ENCODE data around the gene KRTAP5-2.
"Not testable (repeated sequence)": the region's sequence is repeated elsewhere in the genome, so short reads cannot be mapped to it uniquely, and the experiment has no call there.

The KRTAP5-2 gene

DNA sequence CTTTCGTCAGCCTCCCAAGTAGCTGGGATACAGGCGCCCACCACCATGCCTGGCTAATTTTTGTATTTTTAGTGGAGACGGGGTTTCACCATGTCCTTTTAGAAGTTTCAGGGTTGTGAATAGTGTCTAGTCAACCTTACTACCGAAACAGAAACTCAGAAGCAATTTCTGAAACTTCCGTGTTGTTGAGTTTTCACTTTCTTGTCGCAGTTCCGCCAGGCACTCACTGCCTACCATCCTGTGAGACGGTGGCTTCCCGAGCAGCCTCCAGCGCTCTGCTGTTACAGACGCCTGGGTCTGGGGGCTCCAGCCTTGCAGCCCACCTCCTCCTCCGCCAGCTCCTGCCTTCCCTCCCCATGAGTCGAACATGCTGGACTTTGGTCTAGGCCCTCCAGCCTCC lies 7.8 kb upstream of the KRTAP5-2 start:
- DNase-seq (ENCODE audit: insufficient read length, low spot score) (peak; percentile 75), FAIRE-seq (peak; percentile 88)
- TF ChIP-seq SPI1 (IDR thresholded peaks at IDR 0.05; ENCODE audit: low read depth, low read length) = peak; percentile 66

DNA sequence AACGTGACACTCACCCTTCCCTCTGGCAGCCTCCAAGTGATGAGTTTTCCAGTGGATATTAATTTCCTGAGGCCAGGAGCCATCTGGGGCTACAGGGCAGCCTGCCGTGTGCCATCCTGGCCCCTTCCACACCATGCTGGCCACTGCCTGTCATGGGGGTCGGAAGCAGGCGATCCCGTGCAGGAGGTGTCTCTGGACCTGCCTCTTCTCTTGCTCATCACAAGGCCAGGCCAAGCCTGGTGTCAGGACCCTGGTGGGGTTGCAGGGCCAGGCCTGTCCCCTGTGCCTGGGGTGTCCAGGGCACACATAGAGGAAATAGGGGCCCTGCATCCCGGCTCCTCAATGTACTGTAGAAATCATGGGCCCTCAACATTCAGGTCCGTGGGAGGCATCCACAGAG lies 6.6 kb upstream of the KRTAP5-2 start:
- TF ChIP-seq POLR2A (IDR thresholded peaks at IDR 0.05; ENCODE audit: low read depth, low read length) = no peak
- DNase-seq (ENCODE audit: insufficient read length, low spot score) = no peak
- FAIRE-seq = no peak

DNA sequence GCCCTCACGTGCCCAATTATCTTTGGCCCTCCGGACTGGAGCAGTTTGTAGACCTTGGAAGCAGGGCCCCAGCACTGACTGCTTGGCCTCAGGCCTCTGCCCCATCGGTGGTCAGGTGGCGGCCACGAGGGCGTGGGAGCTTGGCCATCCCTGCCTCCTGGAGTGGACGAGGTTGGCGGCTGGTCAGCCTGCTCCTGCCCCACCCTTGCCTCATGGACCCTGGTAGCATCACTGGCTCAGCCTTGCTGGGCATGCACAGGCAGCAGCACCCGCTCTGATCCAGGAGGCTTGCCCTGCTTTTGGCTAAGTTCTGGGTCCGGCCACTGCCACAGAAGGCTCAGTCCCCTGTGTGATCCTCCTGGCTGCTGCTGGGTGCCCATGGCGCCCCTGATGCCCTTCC lies 6.1 kb upstream of the KRTAP5-2 start:
- DNase-seq (ENCODE audit: insufficient read length, low spot score) (no peak), FAIRE-seq (no peak)
- no peak for TF ChIP-seq SPI1 (IDR thresholded peaks at IDR 0.05; ENCODE audit: low read depth, low read length)
- no peak for TF ChIP-seq POU2F2 (IDR thresholded peaks at IDR 0.05; ENCODE audit: low read depth, low read length)
- TF ChIP-seq PAX5 (IDR thresholded peaks at IDR 0.05; ENCODE audit: insufficient read depth, low read length, severe bottlenecking) = no peak
- no peak for TF ChIP-seq POLR2AphosphoS5 (IDR thresholded peaks at IDR 0.05; ENCODE audit: low read depth, low read length)
- TF ChIP-seq POLR2A (IDR thresholded peaks at IDR 0.05; ENCODE audit: low read depth, low read length) = no peak
- no peak for TF ChIP-seq TAF1 (IDR thresholded peaks at IDR 0.05; ENCODE audit: low read depth, low read length)

GRCh38 chr11:1603629-1604028 lies 5.5 kb upstream of the KRTAP5-2 start:
- FAIRE-seq = no peak

DNA sequence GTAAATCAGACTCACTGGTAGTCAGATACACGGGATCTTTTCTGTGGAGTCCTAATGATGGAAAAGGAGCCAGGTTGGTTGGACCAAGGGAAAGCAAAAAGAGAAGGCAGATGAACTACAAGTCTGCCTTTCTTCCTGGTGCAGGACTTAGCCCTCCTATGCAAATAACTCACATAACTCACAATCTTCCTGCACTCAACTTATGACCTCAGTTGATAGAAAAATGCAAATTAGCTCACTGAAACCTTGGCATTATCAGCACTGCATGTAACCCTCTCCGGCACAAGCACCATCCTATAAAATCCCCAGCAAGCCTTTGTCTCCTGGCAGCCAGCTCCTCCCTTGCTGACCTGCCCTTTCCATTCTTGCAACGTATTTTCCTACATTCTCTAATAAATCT lies 3.6 kb upstream of the KRTAP5-2 start:
- FAIRE-seq = peak; percentile 84
- not testable (repeated sequence) for DNase-seq (ENCODE audit: insufficient read length, low spot score)

More at GRCh38 chr11:1603629-1604028, 5.5 kb upstream of the KRTAP5-2 start:
- TF ChIP-seq SPI1 (IDR thresholded peaks at IDR 0.05; ENCODE audit: low read depth, low read length) = no peak
- TF ChIP-seq POU2F2 (IDR thresholded peaks at IDR 0.05; ENCODE audit: low read depth, low read length) = no peak
- TF ChIP-seq POLR2AphosphoS5 (IDR thresholded peaks at IDR 0.05; ENCODE audit: low read depth, low read length) = no peak
- TF ChIP-seq TAF1 (IDR thresholded peaks at IDR 0.05; ENCODE audit: low read depth, low read length) = no peak
- no peak for TF ChIP-seq PAX5 (IDR thresholded peaks at IDR 0.05; ENCODE audit: insufficient read depth, low read length, severe bottlenecking)
- no peak for TF ChIP-seq POLR2A (IDR thresholded peaks at IDR 0.05; ENCODE audit: low read depth, low read length)
- no peak for DNase-seq (ENCODE audit: insufficient read length, low spot score)

DNA sequence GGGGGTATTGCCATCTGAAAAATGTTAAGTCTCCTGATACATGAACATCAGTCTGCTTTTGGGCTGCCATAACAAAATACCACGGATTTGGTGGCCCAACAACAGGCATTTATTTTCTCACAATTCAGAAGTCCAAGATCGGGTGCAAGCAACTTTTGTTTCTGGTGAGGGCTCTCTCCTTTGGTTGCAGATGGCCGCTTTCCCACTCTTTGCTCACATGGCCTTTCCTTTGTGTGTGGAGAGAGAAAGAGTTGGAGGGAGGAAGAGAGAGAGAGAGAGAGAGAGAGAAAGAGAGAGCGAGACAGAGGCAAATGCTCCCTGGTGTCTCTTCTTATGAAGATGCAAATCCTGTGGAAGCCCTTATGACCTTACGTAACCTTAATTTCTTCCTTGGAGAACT lies 2.5 kb upstream of the KRTAP5-2 start:
- no peak for FAIRE-seq

DNA sequence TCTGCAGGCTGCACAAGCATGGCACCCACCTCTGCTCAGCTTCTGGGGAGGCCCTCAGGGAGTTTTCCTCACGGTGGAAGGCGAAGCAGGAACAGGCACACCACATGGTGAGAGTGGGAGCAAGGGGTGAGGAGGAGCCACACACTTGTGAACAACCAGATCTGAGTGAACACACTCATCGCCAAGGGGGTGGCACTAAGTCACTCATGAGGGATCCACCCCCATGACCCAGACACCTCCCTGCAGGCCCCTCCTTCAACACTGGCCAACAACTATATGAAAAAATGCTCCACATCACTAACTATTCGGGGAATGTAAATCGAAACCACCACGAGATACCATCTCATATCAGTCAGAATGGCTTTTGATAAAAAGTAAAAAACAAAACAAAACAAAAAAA lies 722 bp upstream of the KRTAP5-2 start:
- no peak for TF ChIP-seq SPI1 (IDR thresholded peaks at IDR 0.05; ENCODE audit: low read depth, low read length)
- no peak for TF ChIP-seq POU2F2 (IDR thresholded peaks at IDR 0.05; ENCODE audit: low read depth, low read length)
- no peak for TF ChIP-seq POLR2A (IDR thresholded peaks at IDR 0.05; ENCODE audit: low read depth, low read length)
- TF ChIP-seq TAF1 (IDR thresholded peaks at IDR 0.05; ENCODE audit: low read depth, low read length) = no peak
- no peak for TF ChIP-seq POLR2AphosphoS5 (IDR thresholded peaks at IDR 0.05; ENCODE audit: low read depth, low read length)
- TF ChIP-seq PAX5 (IDR thresholded peaks at IDR 0.05; ENCODE audit: insufficient read depth, low read length, severe bottlenecking) = no peak
- FAIRE-seq = no peak

More for the DNA sequence above, 2.5 kb upstream of the KRTAP5-2 start:
- TF ChIP-seq POLR2AphosphoS5 (IDR thresholded peaks at IDR 0.05; ENCODE audit: low read depth, low read length) = no peak
- no peak for TF ChIP-seq POU2F2 (IDR thresholded peaks at IDR 0.05; ENCODE audit: low read depth, low read length)
- TF ChIP-seq PAX5 (IDR thresholded peaks at IDR 0.05; ENCODE audit: insufficient read depth, low read length, severe bottlenecking) = no peak
- TF ChIP-seq SPI1 (IDR thresholded peaks at IDR 0.05; ENCODE audit: low read depth, low read length) = no peak
- TF ChIP-seq POLR2A (IDR thresholded peaks at IDR 0.05; ENCODE audit: low read depth, low read length) = no peak
- no peak for TF ChIP-seq TAF1 (IDR thresholded peaks at IDR 0.05; ENCODE audit: low read depth, low read length)
- DNase-seq (ENCODE audit: insufficient read length, low spot score) = no peak

GRCh38 chr11:1598406-1598805 lies 312 bp upstream of the KRTAP5-2 start:
- not testable (repeated sequence) for FAIRE-seq; DNase-seq (ENCODE audit: insufficient read length, low spot score)

More for the DNA sequence above, 722 bp upstream of the KRTAP5-2 start:
- DNase-seq (ENCODE audit: insufficient read length, low spot score) = no peak

- TF ChIP-seq TAF1 (IDR thresholded peaks at IDR 0.05; ENCODE audit: low read depth, low read length) (no peak), PAX5 (IDR thresholded peaks at IDR 0.05; ENCODE audit: insufficient read depth, low read length, severe bottlenecking) (no peak), POLR2A (IDR thresholded peaks at IDR 0.05; ENCODE audit: low read depth, low read length) (no peak), POU2F2 (IDR thresholded peaks at IDR 0.05; ENCODE audit: low read depth, low read length) (no peak), POLR2AphosphoS5 (IDR thresholded peaks at IDR 0.05; ENCODE audit: low read depth, low read length) (no peak), SPI1 (IDR thresholded peaks at IDR 0.05; ENCODE audit: low read depth, low read length) (no peak)
- DNase-seq (ENCODE audit: insufficient read length, low spot score) (no peak), FAIRE-seq (no peak)
Measured at GRCh38 chr11:1597331-1597993, 632 bp downstream of the KRTAP5-2 start.

- not testable (repeated sequence) for DNase-seq (ENCODE audit: insufficient read length, low spot score); FAIRE-seq
Measured at GRCh38 chr11:1596576-1597121, 1.4 kb downstream of the KRTAP5-2 start.

DNA sequence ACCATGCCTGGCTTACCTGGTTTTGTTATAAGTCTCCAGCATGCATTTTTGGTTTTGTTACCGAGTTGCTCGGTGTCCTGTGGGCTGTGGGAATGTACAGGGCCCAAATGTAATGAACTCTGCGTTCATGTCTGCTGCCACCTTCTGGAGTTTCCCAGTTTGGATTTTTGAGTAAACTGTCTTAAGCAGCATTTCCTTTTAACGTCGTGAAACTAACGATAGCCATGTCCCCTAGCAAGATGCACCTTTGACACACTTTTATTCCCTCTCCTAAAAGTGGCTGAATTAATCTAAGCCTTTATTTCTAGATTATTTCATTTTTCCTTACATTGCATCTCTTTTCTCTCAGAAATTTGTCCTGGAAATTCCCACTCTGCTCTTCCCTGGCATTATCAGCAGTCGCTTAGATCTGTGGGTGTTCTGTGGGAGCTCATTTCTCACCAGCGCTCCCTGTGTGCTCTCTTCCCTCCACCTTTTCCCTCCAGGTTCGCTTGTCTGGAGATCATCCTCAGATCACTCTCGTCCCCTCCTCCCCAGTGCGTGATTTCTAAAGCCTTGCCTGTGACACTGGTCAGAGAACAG lies 2.0 kb downstream of the KRTAP5-2 start:
- DNase-seq (ENCODE audit: insufficient read length, low spot score); FAIRE-seq: not testable (repeated sequence)
